KG1 (cell line): Measurements from ENCODE around the gene TCF25.
"Not testable (repeated sequence)": the region's sequence is repeated elsewhere in the genome, so short reads cannot be mapped to it uniquely, and the experiment has no call there.

Experiments used
- DNase-seq: peaks from one replicate; lab custom pipeline; 2025; lab: John Stamatoyannopoulos, UW

Gene TCF25

DNA sequence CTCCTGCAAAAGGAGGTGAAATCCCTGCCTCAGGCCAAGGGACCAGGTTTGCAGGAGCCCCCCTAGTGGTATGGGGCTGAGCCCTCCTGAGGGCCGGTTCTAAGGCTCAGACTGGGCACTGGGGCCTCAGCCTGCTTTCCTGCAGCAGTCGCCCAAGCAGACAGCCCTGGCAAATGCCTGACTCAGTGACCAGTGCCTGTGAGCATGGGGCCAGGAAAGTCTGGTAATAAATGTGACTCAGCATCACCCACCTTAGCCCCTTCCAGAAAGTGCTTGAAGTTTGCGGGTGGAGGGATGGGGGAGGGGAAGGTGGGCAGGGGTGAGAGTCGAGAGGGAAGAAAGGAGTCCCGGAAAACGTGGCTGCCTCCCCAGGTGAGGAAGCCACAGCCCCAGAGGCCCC lies 47.3 kb downstream of the TCF25 start:
- DNase-seq: no peak

DNA sequence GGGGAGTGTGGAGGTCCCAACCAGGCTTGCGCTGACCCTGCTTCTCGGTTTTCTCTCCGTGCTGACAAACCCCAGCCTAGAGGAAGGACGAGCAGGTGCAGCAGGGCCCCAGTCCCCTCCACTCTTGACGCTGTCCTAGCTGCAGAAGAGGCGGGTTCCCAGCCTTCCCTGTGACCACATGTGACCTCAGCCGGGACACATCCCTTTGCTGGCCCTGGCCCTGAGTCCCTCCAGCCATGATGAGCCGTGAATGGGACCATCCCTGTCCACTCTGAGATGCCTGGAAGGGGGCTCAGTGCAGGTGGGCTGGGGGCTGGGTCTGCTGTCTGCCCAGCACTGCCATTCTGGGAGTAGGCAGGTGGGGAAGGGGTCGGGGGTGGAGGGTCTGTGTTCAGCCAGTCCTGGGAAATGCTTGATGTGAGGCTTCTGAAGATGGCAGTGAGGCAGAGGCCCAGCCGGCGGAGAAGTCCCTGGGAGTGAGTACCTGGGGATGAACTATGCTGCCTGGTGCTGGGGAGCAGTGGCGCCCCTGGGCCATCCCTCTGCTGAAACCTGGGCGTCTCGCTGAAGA lies 47.8 kb downstream of the TCF25 start:
- no peak for DNase-seq

DNA sequence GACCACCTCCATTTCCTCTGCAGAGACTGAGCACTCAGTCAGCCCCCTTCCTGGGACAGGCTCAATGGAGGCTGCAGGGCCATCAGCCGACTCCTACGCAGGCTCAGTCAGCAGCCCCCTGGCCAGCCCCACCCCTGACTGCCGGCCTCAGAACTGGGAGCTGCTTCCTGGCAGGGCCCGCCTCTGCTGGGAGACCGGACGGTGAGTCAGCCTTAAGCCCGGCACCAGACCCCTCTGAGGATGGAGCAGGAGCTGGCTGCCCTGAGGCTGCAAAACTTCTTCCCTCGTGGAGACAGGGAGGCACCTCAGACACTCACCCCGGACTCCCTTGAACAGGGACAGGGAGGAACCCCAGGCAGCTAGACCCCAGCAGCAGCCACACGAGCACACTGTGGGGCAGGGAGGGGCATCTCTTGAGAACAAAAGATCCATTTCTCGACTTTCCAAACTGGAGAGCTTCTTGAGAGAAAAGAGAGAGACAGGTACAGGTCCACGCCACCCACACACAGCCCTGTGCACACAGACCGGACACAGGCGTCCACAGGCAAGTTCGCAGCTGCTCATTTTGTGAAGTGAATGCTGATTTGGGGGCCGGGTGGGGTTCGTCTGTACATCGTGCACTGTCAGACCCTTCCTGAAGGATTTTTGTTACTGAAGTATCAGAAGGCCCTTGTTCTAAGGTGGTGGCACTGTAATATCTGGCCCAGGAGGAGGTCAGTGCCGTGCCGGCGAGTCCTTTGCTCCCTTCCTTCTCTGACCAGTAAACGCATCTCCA lies 48.5 kb downstream of the TCF25 start:
- DNase-seq: no peak

DNA sequence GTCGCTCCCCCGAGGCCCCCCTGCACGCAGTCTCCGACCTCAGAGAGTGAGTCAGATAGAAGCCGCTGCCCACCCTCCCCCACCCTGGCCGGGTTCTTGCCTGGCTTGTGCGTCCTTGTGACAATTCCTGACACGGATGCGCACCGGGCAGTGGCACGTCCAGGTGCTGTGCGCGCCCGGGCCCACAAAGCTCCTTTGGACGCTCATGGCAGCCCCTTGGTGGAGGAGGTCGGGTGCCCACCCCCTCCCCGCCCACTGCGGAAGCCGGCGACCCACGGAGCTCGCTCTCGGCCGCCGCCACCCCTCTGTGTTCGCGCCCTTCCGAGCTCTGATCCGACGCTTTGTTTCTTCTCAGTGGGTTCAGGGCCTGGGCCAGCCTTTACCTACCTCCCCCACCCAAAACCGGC lies 49.1 kb downstream of the TCF25 start:
- DNase-seq: no peak

DNA sequence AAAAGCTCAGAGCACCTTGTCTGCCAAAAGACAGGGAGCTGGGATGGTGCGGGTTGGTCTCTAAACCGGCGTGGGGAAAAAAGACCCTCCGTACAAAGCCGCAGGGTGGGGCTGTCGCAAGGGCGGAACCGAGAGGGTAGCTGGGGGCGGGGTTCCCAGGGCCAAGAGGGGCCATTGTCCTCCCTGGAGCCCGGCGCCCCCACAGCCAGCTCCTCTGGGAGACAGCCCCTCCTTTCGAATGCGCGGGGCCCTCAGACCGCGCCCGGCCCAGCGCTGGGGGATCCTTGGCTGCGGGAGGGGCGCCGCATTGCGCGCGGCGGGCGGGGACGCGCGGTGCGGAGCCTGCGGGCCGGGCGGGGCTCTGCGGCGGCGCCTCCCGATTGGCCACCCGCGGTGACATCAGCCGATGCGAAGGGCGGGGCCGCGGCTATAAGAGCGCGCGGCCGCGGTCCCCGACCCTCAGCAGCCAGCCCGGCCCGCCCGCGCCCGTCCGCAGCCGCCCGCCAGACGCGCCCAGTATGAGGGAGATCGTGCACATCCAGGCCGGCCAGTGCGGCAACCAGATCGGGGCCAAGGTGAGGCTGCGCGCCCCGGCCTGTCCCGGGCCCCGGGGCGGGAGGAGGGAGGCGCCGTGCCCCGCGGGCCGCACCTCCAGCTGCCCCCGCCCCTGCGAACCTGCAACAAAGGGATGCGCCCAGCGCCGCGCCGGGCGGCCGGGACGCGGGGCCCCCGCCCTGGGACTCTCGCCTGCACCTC lies 49.7 kb downstream of the TCF25 start, which contains the start of gene TUBB3:
Gene TUBB3 (plus strand): TSS at position 459 of the 756 bp plus-strand sequence. CDS start 60 bp downstream, at position 519.
- no peak for DNase-seq

DNA sequence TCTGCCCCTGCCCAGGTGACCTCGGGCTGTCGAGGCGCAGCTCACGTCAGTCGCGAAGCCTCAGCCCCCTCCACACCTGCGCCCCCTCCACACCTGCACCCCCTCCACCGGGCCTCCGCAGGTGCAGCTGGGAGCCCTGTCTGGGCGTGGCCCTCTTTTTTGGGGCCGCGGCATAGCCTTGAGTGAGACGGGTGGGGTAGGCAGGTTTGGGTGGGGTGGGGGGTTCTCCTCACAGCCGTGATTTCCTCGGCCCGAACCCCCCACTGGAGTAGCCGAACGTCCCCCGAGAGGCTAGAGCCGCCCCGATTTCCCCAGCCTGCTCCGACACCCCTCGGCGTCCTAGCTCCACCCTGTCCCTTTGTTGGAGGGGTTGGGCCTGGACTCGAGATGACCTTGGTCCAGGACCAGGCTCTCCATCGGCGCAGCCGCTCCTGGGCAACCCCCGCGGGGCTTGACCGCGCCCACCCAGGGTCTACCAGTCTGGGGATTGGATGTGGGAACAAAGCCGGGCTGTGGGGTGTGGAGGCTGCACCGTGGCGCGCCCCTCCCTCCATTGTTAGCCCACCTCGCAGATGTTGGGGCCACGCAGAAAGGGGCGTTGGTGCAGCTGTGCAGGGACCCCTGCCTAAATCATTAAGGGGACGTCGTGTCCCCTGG lies 50.4 kb downstream of the TCF25 start:
- DNase-seq: no peak

DNA sequence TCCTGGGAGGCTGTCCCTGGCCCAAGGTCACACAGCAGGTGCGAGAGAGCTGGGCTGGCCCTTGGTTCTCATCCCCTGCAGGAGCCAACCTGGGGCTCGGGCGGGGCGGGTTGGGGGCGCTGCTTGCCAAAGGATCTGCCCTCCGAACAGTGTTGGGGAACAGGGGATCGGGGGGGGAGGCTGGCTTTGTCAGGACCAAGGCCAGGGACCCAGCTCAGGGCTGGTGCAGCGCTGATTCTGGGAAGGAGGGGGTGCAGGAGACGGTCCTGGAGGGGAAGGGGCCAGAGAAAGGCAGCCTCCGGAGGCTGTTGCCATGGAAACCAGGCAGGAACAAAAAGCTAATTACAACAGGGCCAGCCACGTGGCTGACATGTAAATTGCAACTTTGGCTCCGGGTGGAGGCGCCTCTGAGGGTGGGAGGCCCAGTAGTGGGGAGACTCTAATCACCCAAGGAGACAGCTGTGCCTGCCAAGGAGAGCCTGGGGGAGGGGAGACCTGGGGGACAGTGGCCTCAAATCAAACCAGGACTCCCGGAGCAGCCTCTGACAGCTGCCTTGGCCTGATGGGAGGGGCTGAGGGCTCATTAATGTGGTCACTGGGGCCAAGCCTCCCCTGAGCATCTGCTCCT lies 51.0 kb downstream of the TCF25 start:
- DNase-seq: no peak

DNA sequence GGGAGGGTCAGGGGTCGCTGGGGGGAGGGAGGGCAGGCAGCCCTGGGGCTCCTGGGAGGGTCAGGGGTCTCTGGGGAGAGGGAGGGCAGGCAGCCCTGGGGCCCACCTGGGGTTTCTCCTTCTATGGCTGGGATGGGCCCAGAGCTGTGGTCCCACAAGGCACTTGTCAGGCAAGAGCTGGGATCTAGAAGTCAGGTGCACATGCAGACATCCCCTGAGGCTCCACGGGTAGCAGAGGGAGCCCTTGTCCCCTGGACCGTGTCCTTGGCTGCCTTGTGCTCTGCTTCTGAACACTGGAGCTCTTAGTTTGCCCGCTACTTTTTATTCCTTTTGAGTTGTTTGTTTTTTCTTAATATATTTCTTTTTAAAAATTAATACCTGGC lies 51.5 kb downstream of the TCF25 start:
- no peak for DNase-seq

DNA sequence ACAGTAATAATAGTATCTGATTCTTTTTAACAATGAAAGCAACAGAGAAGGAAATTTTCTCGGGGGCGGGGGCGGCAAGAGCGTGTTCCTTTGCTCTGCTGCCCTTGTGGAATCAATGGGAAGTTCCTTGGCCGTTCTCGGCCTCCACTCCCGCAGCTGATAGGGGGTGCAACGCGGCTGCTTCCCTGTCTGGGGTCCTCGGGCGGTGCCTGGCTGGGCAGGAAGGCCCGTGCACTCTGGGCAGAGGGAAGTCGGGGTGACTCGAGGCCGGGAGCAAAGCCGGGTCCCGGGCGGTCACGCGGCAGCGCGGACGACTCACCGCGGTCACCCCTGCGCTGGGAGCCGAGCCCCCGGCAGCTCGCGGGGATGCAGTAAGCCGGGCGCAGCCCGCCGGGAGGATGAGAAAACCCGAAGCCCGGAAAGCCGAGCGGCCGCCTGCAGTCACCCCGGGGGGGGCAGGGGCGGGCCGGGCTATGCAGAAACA lies 52.2 kb downstream of the TCF25 start:
- DNase-seq: no peak

DNA sequence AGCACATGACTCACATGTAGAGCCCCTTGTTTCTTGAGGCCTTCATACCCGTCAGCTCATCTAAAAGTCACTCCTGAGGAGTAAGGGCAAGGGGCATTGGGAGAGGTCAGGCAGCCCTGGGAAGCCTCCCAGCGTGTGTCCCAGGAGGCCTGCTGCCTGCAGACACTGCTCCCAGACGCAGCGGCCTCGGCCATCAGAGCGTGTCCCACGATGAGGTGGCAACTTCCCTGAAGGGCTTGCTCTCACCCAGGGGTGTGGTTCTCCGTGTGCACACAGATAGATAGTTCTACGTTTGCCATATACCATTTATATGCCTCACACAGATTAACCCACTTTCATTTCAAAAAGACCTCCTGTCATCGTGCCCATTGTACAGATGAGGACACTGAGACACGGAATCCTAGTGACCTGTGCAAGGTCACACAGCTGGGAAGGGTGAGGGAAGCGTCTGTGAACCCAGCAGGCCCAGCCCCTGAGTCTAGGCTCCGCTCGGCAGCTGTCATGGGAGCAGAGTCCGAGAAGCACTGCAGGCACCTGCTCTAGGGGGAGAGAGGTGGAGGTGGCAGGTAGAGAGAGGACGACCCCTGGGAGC lies 58.0 kb downstream of the TCF25 start:
- DNase-seq: no peak

DNA sequence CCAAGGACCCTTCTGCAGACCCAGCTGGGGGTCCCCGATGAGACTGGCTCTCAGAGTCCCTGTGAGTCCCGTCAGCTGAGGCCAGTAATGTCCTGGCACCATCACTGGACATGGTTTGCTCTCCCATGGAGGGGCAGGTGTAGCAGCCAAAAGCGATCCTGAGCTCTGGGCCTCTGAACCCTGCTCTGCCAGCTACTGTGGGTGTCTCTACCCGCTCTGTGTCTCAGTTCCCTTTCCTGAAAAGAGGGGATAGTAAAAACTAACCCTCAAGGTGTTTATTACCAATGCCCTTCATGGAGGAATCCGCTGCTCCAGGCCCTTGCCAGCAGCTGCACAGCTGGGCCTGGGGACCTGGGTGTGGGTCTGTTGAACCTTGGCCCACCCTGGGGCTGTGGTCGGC lies 58.6 kb downstream of the TCF25 start:
- no peak for DNase-seq

DNA sequence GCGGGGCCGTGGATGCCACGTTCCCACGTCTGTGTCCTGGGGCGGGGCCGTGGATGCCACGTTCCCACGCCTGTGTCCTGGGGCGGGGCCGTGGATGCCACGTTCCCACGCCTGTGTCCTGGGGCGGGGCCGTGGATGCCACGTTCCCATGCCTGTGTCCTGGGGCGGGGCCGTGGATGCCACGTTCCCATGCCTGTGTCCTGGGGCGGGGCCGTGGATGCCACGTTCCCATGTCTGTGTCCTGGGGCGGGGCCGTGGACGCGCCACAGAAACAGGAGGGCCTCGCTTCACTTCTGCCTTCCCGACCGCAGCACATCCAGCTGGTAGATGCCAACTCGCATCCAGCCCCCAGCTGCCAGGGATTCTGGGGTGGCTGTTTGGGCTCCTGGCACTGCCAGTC lies 60.6 kb downstream of the TCF25 start:
- DNase-seq: not testable (repeated sequence)

DNA sequence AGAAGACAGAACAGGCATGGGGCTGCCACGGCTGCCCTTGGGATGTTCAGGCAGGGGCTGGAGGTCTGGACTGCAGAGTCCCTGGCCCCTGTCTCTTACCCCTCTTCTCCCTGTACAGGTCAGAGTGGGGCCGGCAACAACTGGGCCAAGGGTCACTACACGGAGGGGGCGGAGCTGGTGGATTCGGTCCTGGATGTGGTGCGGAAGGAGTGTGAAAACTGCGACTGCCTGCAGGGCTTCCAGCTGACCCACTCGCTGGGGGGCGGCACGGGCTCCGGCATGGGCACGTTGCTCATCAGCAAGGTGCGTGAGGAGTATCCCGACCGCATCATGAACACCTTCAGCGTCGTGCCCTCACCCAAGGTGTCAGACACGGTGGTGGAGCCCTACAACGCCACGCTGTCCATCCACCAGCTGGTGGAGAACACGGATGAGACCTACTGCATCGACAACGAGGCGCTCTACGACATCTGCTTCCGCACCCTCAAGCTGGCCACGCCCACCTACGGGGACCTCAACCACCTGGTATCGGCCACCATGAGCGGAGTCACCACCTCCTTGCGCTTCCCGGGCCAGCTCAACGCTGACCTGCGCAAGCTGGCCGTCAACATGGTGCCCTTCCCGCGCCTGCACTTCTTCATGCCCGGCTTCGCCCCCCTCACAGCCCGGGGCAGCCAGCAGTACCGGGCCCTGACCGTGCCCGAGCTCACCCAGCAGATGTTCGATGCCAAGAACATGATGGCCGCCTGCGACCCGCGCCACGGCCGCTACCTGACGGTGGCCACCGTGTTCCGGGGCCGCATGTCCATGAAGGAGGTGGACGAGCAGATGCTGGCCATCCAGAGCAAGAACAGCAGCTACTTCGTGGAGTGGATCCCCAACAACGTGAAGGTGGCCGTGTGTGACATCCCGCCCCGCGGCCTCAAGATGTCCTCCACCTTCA lies 61.5 kb downstream of the TCF25 start:
- no peak for DNase-seq

DNA sequence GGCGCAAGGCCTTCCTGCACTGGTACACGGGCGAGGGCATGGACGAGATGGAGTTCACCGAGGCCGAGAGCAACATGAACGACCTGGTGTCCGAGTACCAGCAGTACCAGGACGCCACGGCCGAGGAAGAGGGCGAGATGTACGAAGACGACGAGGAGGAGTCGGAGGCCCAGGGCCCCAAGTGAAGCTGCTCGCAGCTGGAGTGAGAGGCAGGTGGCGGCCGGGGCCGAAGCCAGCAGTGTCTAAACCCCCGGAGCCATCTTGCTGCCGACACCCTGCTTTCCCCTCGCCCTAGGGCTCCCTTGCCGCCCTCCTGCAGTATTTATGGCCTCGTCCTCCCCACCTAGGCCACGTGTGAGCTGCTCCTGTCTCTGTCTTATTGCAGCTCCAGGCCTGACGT lies 62.2 kb downstream of the TCF25 start:
- DNase-seq: not testable (repeated sequence)

DNA sequence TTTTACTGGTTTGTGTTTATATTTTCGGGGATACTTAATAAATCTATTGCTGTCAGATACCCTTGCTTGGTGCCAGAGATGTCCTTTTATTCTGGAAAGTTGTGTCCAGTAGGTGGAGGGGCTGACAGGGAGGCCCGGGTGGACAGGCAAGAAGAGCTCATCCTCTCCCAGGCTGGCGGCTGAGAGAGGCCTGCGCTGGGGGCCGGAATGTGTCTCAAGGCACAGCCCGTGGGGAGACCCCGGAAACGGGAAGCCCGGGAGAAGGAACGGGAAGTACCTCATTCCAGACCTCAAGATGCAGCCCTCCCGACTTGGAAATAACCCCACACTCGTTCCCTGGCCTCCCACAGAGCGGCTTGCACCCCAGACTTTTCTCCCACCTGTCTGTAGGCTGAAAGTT lies 62.6 kb downstream of the TCF25 start:
- no peak for DNase-seq

DNA sequence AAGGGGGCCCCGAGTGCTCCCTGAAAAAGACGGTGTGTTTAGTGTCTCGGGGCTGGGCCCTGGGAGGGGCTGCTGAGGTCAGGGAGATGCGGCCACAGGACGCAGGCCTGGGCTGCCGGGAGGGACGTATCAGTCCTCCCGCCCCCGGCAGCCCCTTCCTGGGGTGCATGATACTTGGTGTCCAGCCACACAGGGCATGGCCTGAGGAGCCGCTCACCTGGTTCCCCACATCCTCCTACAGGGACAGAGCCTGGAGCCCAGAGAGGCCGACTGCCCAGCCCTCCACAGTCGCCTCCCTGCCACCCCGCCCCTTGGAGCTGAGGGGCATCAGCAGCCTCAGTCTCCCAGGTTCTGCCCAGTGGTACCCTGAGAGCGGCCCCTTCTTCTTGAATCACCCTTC lies 63.1 kb downstream of the TCF25 start:
- no peak for DNase-seq

DNA sequence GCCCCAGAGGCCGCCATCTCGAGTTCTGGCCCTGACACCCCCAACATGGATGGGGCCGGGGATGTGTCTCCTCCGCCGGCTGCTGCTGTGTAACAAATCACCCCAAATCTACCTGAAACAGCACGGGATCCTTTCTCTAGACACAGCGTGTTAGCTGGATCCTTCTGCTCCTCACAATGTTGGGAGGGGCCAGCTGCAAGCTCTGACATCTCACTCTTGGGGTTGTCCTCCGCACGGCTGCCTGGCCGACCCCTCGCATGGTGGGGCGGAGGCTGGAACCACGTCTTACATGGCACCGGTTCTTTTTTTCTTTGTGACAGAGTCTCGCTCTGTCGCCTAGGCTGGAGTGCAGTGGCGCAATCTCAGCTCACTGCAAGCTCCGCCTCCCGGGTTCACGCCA lies 63.6 kb downstream of the TCF25 start:
- no peak for DNase-seq

DNA sequence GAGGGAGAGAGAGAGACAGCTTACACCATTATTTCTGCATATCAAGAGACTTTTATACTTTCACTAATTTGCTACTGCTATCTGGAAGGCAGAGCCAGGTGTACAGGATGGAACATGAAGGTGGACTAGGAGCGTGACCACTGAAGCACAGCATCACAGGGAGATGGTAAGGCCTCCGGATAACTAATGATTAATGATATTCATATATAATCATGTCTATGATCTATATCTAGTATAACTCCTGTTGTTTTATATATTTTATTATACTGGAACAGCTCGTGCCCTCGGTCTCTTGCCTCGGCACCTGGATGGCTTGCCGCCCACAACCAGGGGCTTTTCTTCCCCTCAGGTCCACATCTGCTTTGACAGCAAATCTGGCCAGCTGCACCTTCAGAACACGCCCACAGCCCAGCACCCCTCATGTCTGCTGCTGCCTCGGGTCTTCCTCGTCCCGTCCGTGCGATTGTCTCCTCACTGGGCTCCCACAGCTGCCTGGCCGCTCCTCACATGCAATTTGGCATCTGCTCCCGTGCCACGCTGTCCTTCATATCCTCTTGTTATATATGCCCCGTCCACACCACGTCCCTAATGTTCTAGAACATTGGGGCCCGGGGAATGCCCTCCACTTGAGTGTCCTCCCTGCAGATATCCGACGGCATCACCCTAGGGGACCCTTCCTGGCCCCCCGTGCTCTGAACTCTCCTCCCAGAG lies 64.9 kb downstream of the TCF25 start:
- no peak for DNase-seq

DNA sequence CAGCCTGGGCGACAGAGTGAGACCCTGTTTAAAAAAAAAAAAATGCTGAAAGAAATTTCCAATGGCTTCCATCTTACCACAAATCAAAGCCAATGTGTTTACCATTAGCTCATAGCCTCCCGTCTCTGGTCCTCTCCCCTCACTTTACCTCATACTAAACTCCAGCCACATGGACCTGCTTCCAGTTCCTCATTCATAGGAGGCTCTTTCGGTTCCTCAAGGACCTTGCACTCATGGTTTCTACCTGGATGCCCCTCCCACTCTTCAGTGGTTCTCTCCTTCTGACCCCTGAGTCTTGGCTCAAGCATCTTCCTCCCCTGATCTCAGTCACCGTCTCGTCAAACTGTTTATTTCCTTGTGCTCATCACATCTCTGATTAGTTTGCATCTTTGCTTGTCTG lies 71.4 kb downstream of the TCF25 start:
- DNase-seq: no peak

DNA sequence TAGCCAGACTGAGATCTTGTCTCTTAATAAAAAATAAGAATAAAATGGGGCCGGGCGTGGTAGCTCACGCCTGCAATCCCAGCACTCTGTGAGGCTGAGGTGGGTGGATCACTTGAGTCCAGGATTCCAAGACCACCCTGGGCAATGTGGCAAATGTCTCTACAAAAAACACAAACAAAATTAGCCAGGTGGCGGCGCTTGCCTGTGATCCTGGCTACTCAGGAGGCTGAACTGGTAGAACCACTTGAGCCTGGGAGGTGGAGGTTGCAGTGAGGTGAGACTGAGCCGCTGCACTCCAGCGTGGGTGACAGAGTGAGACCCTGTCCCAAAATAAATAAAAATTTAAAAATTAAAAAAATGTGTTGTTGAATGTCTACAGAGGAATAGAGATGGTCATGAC lies 72.3 kb downstream of the TCF25 start:
- DNase-seq: no peak
